HepG2 (cell line): Measurements from ENCODE around the gene MRPL10. TPM values are rescaled to one million over a fixed set of nuclear protein-coding genes. Genes with fewer than 3 reads are reported as not detected.

ENCODE experiments used
- ATAC-seq: fragments of 200-7000 bp; cut with Tn5 transposase; 3 replicates; pipeline ENCODE4 v1.9.1; 2020; ENCODE audit warnings: mild to moderate bottlenecking, moderate library complexity
- BruUV-seq: library from RNA; stranded (reverse); fragments of 400-500 nt; replicated peaks from 2 replicates; lab custom pipeline; 2021; lab: Mats Ljungman, UMichigan
- CTCF ChIA-PET: fragments of 300-600 bp; formaldehyde crosslinking; extraction: SDS; loops from one replicate; lab custom pipeline; 2021; ENCODE audit warnings: low total read pairs, inconsistent platforms, low intra/inter-chr PET ratio; lab: Yijun Ruan, JAX
- POLR2A ChIA-PET: fragments of 350-600 bp; sonication (Branson Sonifier 250); formaldehyde crosslinking; loops from one replicate; lab custom pipeline; 2020; ENCODE audit warnings: antibody characterized with exemption, inconsistent platforms; lab: Yijun Ruan, JAX
- DNase-seq: peaks from one replicate; pipeline ENCODE4 v3.0.0-alpha.2; 2015; ENCODE audit warnings: low spot score
- FAIRE-seq: peaks from 3 replicates; lab custom pipeline; 2011; peaks lifted over from hg19 to GRCh38; lab: Jason Lieb, UNC
- H2AFZ ChIP-seq: one replicate; pipeline ENCODE4 v1.6.1; 2011; ENCODE audit warnings: low read length, inconsistent platforms
- H3K27ac ChIP-seq: fragments of 300-600 bp; 3 replicates; pipeline ENCODE4 v1.8.0; 2011; ENCODE audit warnings: mixed run types, mild to moderate bottlenecking, mixed read lengths, low read length, inconsistent platforms; ENCODE audit not compliant: insufficient read depth; ENCODE audit errors: extremely low read length
- H3K27me3 ChIP-seq, 2 experiments: fragments of 200-600 bp in 1 of 2; 2 replicates in 1 of 2; 3 replicates in 1 of 2; pipeline versions ENCODE4 v1.6.0 to v1.8.0; 2011; ENCODE audit warnings: low read length in 2 of 2, mild to moderate bottlenecking in 2 of 2, moderate library complexity in 2 of 2, inconsistent platforms in 1 of 2; ENCODE audit not compliant: insufficient read depth in 2 of 2, control insufficient read depth in 1 of 2
- H3K36me3 ChIP-seq, 2 experiments: fragments of 200-600 bp in 1 of 2; replicated peaks in 1 of 2; 2 replicates in 1 of 2; 3 replicates in 1 of 2; pipeline versions ENCODE4 v1.5.1 to v1.8.0; 2011; ENCODE audit warnings: low read length in 2 of 2, inconsistent platforms in 1 of 2; ENCODE audit not compliant: insufficient read depth in 2 of 2, control insufficient read depth in 1 of 2
- H3K4me1 ChIP-seq: 2 replicates; pipeline ENCODE4 v1.5.1; 2012; ENCODE audit warnings: low read length, inconsistent platforms; ENCODE audit not compliant: insufficient read depth
- H3K4me2 ChIP-seq: 2 replicates; pipeline ENCODE4 v1.6.0; 2011; ENCODE audit warnings: low read depth, low read length, inconsistent platforms
- H3K4me3 ChIP-seq, 3 experiments: fragments of 200-600 bp in 1 of 3; sonication (generic), shearing (Covaris generic) in 1 of 3; replicated peaks in 1 of 3; 2 replicates each; pipeline ENCODE4 v1.5.1; 2011 to 2016; ENCODE audit warnings: low read length in 3 of 3, inconsistent platforms in 2 of 3, low read depth in 2 of 3, mild to moderate bottlenecking in 2 of 3, control low read depth in 1 of 3, mixed read lengths in 1 of 3; ENCODE audit not compliant: insufficient read depth in 1 of 3
- H3K79me2 ChIP-seq: one replicate; pipeline ENCODE4 v1.6.1; 2011; ENCODE audit warnings: low read length, inconsistent platforms; ENCODE audit not compliant: insufficient read depth
- H3K9ac ChIP-seq: 2 replicates; pipeline ENCODE4 v1.6.0; 2011; ENCODE audit warnings: mild to moderate bottlenecking, low read depth, low read length, inconsistent platforms; ENCODE audit not compliant: insufficient read depth
- H3K9me3 ChIP-seq: 2 replicates; pipeline ENCODE4 v1.5.1; 2012; ENCODE audit warnings: mild to moderate bottlenecking, low read length
- H4K20me1 ChIP-seq: 2 replicates; pipeline ENCODE4 v1.6.0; 2011; ENCODE audit warnings: inconsistent platforms, mild to moderate bottlenecking, low read length, moderate library complexity; ENCODE audit not compliant: insufficient read depth
- ARHGAP35 ChIP-seq: sonication (generic); formaldehyde crosslinking; IDR thresholded peaks from 2 replicates; pipeline ENCODE4 v1.9.0; 2022; ENCODE audit warnings: mild to moderate bottlenecking, inconsistent platforms, moderate library complexity, missing genetic modification reagents, borderline replicate concordance
- CEBPB ChIP-seq: IDR thresholded peaks from 2 replicates; pipeline ENCODE4 v1.6.1; 2011; ENCODE audit warnings: low read depth, low read length, improper control_type of control experiment, borderline replicate concordance
- GMEB1 ChIP-seq: sonication (generic); formaldehyde crosslinking; IDR thresholded peaks from 2 replicates; pipeline ENCODE4 v1.5.1; 2020; ENCODE audit warnings: missing genetic modification reagents, mild to moderate bottlenecking, borderline replicate concordance
- IRX3 ChIP-seq: sonication (generic); formaldehyde crosslinking; IDR thresholded peaks from 2 replicates; pipeline ENCODE4 v1.8.1; 2023; ENCODE audit warnings: mild to moderate bottlenecking, low read depth, missing genetic modification reagents, borderline replicate concordance
- PTBP1 ChIP-seq: fragments of 200-400 bp; formaldehyde crosslinking; IDR thresholded peaks from 2 replicates; pipeline ENCODE4 v1.6.1; 2018; ENCODE audit warnings: low read length, low read depth; ENCODE audit not compliant: poor library complexity, severe bottlenecking
- YEATS4 ChIP-seq: sonication (generic); formaldehyde crosslinking; IDR thresholded peaks from 2 replicates; pipeline ENCODE4 v1.4.0; 2020; ENCODE audit warnings: missing genetic modification reagents, borderline replicate concordance
- ZKSCAN5 ChIP-seq: sonication (generic); formaldehyde crosslinking; IDR thresholded peaks from 2 replicates; pipeline ENCODE4 v1.5.1; 2020; ENCODE audit warnings: mild to moderate bottlenecking, missing genetic modification reagents
- ZNF124 ChIP-seq: sonication (generic); formaldehyde crosslinking; IDR thresholded peaks from 2 replicates; pipeline ENCODE4 v1.4.0; 2020; ENCODE audit warnings: missing genetic modification reagents
- ZNF547 ChIP-seq: sonication (generic); formaldehyde crosslinking; IDR thresholded peaks from 2 replicates; pipeline ENCODE4 v1.5.1; 2020; ENCODE audit warnings: mild to moderate bottlenecking, missing genetic modification reagents
- ZNF556 ChIP-seq: sonication (generic); formaldehyde crosslinking; IDR thresholded peaks from 2 replicates; pipeline ENCODE4 v1.4.0; 2020; ENCODE audit warnings: mild to moderate bottlenecking, missing genetic modification reagents, borderline replicate concordance
- WGBS: methylation state at CpG from one replicate; pipeline ENCODE4 v1.1.6; 2017; ENCODE audit warnings: low lambda C conversion rate; 5-methylcytosine and 5-hydroxymethylcytosine counted together
- in situ Hi-C: cut with HindIII; loops from 2 replicates; pipeline ENCODE4 v1.10.0; 2017; ENCODE audit warnings: low pct_unique_long_range_greater_than_20kb; ENCODE audit not compliant: extremely low pct_ligation_motif_present
- intact Hi-C: fragments of 100-400 bp; cut with micrococcal nuclease; formaldehyde crosslinking; loops from one replicate; pipeline ENCODE4 v1.10.0; 2022; ENCODE audit not compliant: unreplicated experiment
- polyA plus RNA-seq, 8 experiments: library from polyadenylated mRNA; depleted of rRNA in 3 of 8; stranded (reverse) in 7 of 8; unstranded in 1 of 8; fragments of >200 nt; fragmentation: Illumina TruSeq in 4 of 8; extraction: Trizol in 4 of 8; gene quantifications; 2 replicates each; pipeline versions ENCODE4 v1.2.1 to v1.2.3, GENCODE V29; 2011 to 2016; ENCODE audit warnings: low read depth in 4 of 8, missing spikeins in 1 of 8, mixed read lengths in 1 of 8; ENCODE audit not compliant: insufficient read depth in 1 of 8
- total RNA-seq, 5 experiments: library from RNA; depleted of rRNA; stranded (reverse); fragments of >200 nt; fragmentation: Illumina TruSeq; extraction: Trizol; gene quantifications; 2 replicates each; pipeline ENCODE4 v1.2.3, GENCODE V29; 2016; ENCODE audit warnings: low read depth in 1 of 5

The MRPL10 gene
- total and polyA plus RNA-seq, 2 of the 13 experiments (the other 11 are each of a cell fraction or from before 2014, with no cell fraction given): 56.7 to 149 TPM

GRCh38 chr17:47872019-47872650, 40.8 kb upstream of the MRPL10 start:
- no TSS peak for BruUV-seq
- no peak for DNase-seq
- Histone ChIP-seq H3K27me3 (peaks cover 5 to 44% of the 10 kb centered on the region in 2 experiments), H2AFZ (no peak overlapping the region), H3K79me2 (no peaks in the 10 kb centered on the region), H3K27ac (no peak overlapping the region), H3K4me1 (peaks cover 6% of the 10 kb centered on the region), H3K9ac (no peak overlapping the region), H3K4me2 (no peak overlapping the region), H3K9me3 (no peaks in the 10 kb centered on the region), H4K20me1 (no peaks in the 10 kb centered on the region), H3K4me3 (no peak overlapping the region), H3K36me3 (no peaks in the 10 kb centered on the region)
- in situ Hi-C loops (no loop called here), intact Hi-C loops (loop anchor here (5.0 kb wide), 1 partner anchor 650 kb away; no protein-coding TSS in a partner anchor)
- CTCF ChIA-PET: no interaction called here
- POLR2A ChIA-PET: interaction anchor here (0.7 kb wide), 1 partner anchor 69 kb away, joined by 3 read pairs; the partner anchor contains the start of gene PNPO
- TF ChIP-seq ARHGAP35 (CRISPR knock-in tag): no peak
- TF ChIP-seq CEBPB: peak; percentile 46; the same call in 1 of the 2 replicates
- no peak for FAIRE-seq
- ATAC-seq: no peak
- 66% methylated on average over 29 of the region's 29 CpGs for WGBS

- TF ChIP-seq YEATS4 (CRISPR knock-in tag) (no peak), IRX3 (CRISPR knock-in tag) (no peak), ZKSCAN5 (CRISPR knock-in tag) (no peak), ZNF556 (CRISPR knock-in tag) (no peak), ZNF547 (CRISPR knock-in tag) (no peak), GMEB1 (CRISPR knock-in tag) (no peak), ZNF124 (CRISPR knock-in tag) (no peak), PTBP1 (no peak)
- intact Hi-C loops: loop anchor here (5.0 kb wide), 1 partner anchor 651 kb away; no protein-coding TSS in a partner anchor
- Histone ChIP-seq H3K27ac (no peak overlapping the region), H3K79me2 (no peaks in the 10 kb centered on the region), H4K20me1 (no peaks in the 10 kb centered on the region), H3K27me3 (peaks cover 5 to 45% of the 10 kb centered on the region in 2 experiments), H3K36me3 (no peaks in the 10 kb centered on the region), H3K9ac (no peak overlapping the region), H3K4me1 (peaks cover 6% of the 10 kb centered on the region), H2AFZ (no peak overlapping the region), H3K4me3 (no peak overlapping the region), H3K4me2 (no peak overlapping the region), H3K9me3 (no peaks in the 10 kb centered on the region)
- FAIRE-seq: no peak
- ATAC-seq: no peak
- POLR2A ChIA-PET: no interaction called here
- DNase-seq: no peak
- in situ Hi-C loops: no loop called here
- BruUV-seq: no TSS peak
- CTCF ChIA-PET: no interaction called here
Measured at GRCh38 chr17:47871048-47871447, 39.7 kb upstream of the MRPL10 start.
